ENCODE results near the gene RXRA.

Gene RXRA

GRCh38 chr9:134375430-134376385 is 49.5 kb downstream of the RXRA start:
- no peak for TF ChIP-seq Cebpa-rat (IDR thresholded peaks at IDR 0.05)
- Histone ChIP-seq H3K4me3 (no peak overlapping the region), H3K9ac (peak overlapping the region; percentile 8; the same call in 1 of the 2 replicates), H3K27me3 (no peaks in the 10 kb centered on the region), H4K20me1 (peaks cover 99% of the 10 kb centered on the region), H3K36me3 (no peaks in the 10 kb centered on the region), H3K9me3 (no peaks in the 10 kb centered on the region), H3K4me2 (peak overlapping the region; percentile 89), H3K27ac (no peak overlapping the region), H3K4me1 (peaks cover 98% of the 10 kb centered on the region)

GRCh38 chr9:134376386-134377142 is 50.3 kb downstream of the RXRA start:
- no peak for TF ChIP-seq Cebpa-rat (IDR thresholded peaks at IDR 0.05)
- H3K27me3 ChIP-seq: no peaks in the 10 kb centered on the region
- H3K4me2 ChIP-seq: peak overlapping the region; percentile 89
- H3K27ac ChIP-seq: no peak overlapping the region
- peaks cover 99% of the 10 kb centered on the region for H4K20me1 ChIP-seq
- H3K4me1 ChIP-seq: peaks cover 98% of the 10 kb centered on the region
- H3K36me3 ChIP-seq: no peaks in the 10 kb centered on the region
- no peaks in the 10 kb centered on the region for H3K9me3 ChIP-seq
- peak overlapping the region; percentile 6; the same call in 1 of the 2 replicates for H3K9ac ChIP-seq
- no peak overlapping the region for H3K4me3 ChIP-seq

GRCh38 chr9:134377143-134377484 is 50.9 kb downstream of the RXRA start:
- peaks cover 99% of the 10 kb centered on the region for H4K20me1 ChIP-seq
- H3K36me3 ChIP-seq: no peaks in the 10 kb centered on the region
- H3K4me1 ChIP-seq: peaks cover 98% of the 10 kb centered on the region
- peak overlapping the region; percentile 6; the same call in 1 of the 2 replicates for H3K9ac ChIP-seq
- no peak overlapping the region for H3K27ac ChIP-seq
- no peaks in the 10 kb centered on the region for H3K27me3 ChIP-seq
- peak overlapping the region; percentile 89 for H3K4me2 ChIP-seq
- no peak overlapping the region for H3K4me3 ChIP-seq
- TF ChIP-seq Cebpa-rat (IDR thresholded peaks at IDR 0.05): no peak
- no peaks in the 10 kb centered on the region for H3K9me3 ChIP-seq

- Histone ChIP-seq H3K4me1 (peaks cover 98% of the 10 kb centered on the region), H4K20me1 (peaks cover 99% of the 10 kb centered on the region), H3K9me3 (no peaks in the 10 kb centered on the region), H3K9ac (no peak overlapping the region), H3K4me3 (no peak overlapping the region), H3K27me3 (no peaks in the 10 kb centered on the region), H3K4me2 (peak overlapping the region; percentile 89), H3K36me3 (no peaks in the 10 kb centered on the region), H3K27ac (0 out of 2 replicates have a peak overlapping the region, but pooled peaks have one; percentile 22)
- no peak for TF ChIP-seq Cebpa-rat (IDR thresholded peaks at IDR 0.05)
These were observed 51.7 kb downstream of the RXRA start for GRCh38 chr9:134377976-134378375.

GRCh38 chr9:134378901-134379338 is 52.7 kb downstream of the RXRA start:
- Histone ChIP-seq H3K4me1 (peaks cover 98% of the 10 kb centered on the region), H3K9me3 (no peaks in the 10 kb centered on the region), H3K36me3 (no peaks in the 10 kb centered on the region), H4K20me1 (peaks cover 99% of the 10 kb centered on the region), H3K9ac (no peak overlapping the region), H3K27me3 (no peaks in the 10 kb centered on the region), H3K27ac (no peak overlapping the region), H3K4me2 (peak overlapping the region; percentile 89), H3K4me3 (no peak overlapping the region)
- TF ChIP-seq Cebpa-rat (IDR thresholded peaks at IDR 0.05): no peak

- H3K4me2 ChIP-seq: peak overlapping the region; percentile 89
- H3K27ac ChIP-seq: no peak overlapping the region
- no peak overlapping the region for H3K9ac ChIP-seq
- TF ChIP-seq Cebpa-rat (IDR thresholded peaks at IDR 0.05): no peak
- no peaks in the 10 kb centered on the region for H3K9me3 ChIP-seq
- H3K27me3 ChIP-seq: no peaks in the 10 kb centered on the region
- no peak overlapping the region for H3K4me3 ChIP-seq
- H4K20me1 ChIP-seq: peaks cover 99% of the 10 kb centered on the region
- peaks cover 98% of the 10 kb centered on the region for H3K4me1 ChIP-seq
- no peaks in the 10 kb centered on the region for H3K36me3 ChIP-seq
These were observed 53.6 kb downstream of the RXRA start for GRCh38 chr9:134379831-134380365.

GRCh38 chr9:134380542-134381271 is 54.5 kb downstream of the RXRA start:
- Histone ChIP-seq H3K4me1 (peaks cover 98% of the 10 kb centered on the region), H3K36me3 (no peaks in the 10 kb centered on the region), H3K27ac (no peak overlapping the region), H3K4me3 (no peak overlapping the region), H3K4me2 (peak overlapping the region; percentile 89), H3K27me3 (no peaks in the 10 kb centered on the region), H3K9ac (no peak overlapping the region), H4K20me1 (peaks cover 99% of the 10 kb centered on the region), H3K9me3 (no peaks in the 10 kb centered on the region)
- TF ChIP-seq Cebpa-rat (IDR thresholded peaks at IDR 0.05): no peak

- Histone ChIP-seq H3K4me2 (peak overlapping the region; percentile 89), H3K4me1 (peaks cover 100% of the 10 kb centered on the region), H3K27me3 (no peaks in the 10 kb centered on the region), H3K36me3 (no peaks in the 10 kb centered on the region), H3K4me3 (no peak overlapping the region), H3K27ac (no peak overlapping the region), H3K9ac (no peak overlapping the region), H3K9me3 (no peaks in the 10 kb centered on the region), H4K20me1 (peaks cover 100% of the 10 kb centered on the region)
- TF ChIP-seq Cebpa-rat (IDR thresholded peaks at IDR 0.05): no peak
These were observed 55.0 kb downstream of the RXRA start for GRCh38 chr9:134381272-134381661.

Measured in BLaER1 (cell line).